Activated CD4-positive, alpha-beta T cell treated with anti-CD3 and anti-CD28 coated beads, Interleukin-2, amount 50 U/mL, for 48 hours (primary cell): Measurements from ENCODE around the gene ENTHD1.

Experiments
- DNase-seq, 2 experiments: peaks; one replicate each; pipeline ENCODE4 v3.0.0-alpha.2; 2020

Gene ENTHD1

GRCh38 chr22:39712081-39712480 lies 181.5 kb downstream of the ENTHD1 start:
- no peak for DNase-seq

- DNase-seq: no peak
These were observed 183.0 kb downstream of the ENTHD1 start for GRCh38 chr22:39710380-39711150.

GRCh38 chr22:39707816-39708215 lies 185.7 kb downstream of the ENTHD1 start:
- no peak for DNase-seq

- no peak for DNase-seq
These were observed 186.2 kb downstream of the ENTHD1 start for GRCh38 chr22:39707351-39707750.

- DNase-seq: no peak
These were observed 187.0 kb downstream of the ENTHD1 start for GRCh38 chr22:39706376-39707140.

- no peak for DNase-seq
These were observed 188.2 kb downstream of the ENTHD1 start for GRCh38 chr22:39705386-39705785.

- DNase-seq: no peak
These were observed 189.5 kb downstream of the ENTHD1 start for GRCh38 chr22:39703928-39704639.

- no peak for DNase-seq
These were observed 190.5 kb downstream of the ENTHD1 start for GRCh38 chr22:39703091-39703490.

GRCh38 chr22:39700565-39700964 lies 193.0 kb downstream of the ENTHD1 start:
- DNase-seq: no peak

- no peak for DNase-seq
These were observed 193.8 kb downstream of the ENTHD1 start for GRCh38 chr22:39699631-39700360.

GRCh38 chr22:39697790-39698430 lies 195.7 kb downstream of the ENTHD1 start:
- no peak for DNase-seq

- DNase-seq: no peak
These were observed 199.5 kb downstream of the ENTHD1 start for GRCh38 chr22:39693943-39694500.
